ENCODE measurements around the gene ZFHX3.

The ZFHX3 gene

DNA sequence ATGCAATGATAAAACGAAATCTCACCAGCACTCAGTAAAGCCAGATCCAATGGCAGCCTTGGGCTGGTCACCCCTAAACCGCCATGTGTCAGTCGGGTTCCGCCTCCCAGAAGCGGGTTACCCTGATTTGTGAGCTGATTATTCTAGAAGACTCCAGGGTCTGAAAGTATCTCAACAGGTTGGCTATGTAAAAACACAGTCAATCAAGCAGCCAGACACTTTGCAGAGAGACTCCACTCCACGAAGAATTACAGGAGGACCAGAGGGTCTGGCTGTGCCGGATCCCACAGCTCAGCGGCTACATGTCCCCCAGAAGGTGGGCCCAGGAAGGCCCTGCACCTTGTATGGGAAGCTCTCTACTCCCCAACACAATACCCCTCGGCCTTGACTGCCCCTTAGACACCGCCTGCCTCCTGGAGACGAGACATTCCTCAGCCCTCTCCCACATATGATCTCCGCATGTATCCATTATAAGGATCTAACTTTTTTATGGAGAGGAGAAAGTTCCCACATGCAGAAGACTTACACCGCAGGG is 23.3 kb downstream of the ZFHX3 start:
- TF ChIP-seq, protein P1, sequence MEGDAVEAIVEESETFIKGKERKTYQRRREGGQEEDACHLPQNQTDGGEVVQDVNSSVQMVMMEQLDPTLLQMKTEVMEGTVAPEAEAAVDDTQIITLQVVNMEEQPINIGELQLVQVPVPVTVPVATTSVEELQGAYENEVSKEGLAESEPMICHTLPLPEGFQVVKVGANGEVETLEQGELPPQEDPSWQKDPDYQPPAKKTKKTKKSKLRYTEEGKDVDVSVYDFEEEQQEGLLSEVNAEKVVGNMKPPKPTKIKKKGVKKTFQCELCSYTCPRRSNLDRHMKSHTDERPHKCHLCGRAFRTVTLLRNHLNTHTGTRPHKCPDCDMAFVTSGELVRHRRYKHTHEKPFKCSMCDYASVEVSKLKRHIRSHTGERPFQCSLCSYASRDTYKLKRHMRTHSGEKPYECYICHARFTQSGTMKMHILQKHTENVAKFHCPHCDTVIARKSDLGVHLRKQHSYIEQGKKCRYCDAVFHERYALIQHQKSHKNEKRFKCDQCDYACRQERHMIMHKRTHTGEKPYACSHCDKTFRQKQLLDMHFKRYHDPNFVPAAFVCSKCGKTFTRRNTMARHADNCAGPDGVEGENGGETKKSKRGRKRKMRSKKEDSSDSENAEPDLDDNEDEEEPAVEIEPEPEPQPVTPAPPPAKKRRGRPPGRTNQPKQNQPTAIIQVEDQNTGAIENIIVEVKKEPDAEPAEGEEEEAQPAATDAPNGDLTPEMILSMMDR (conservative IDR thresholded peaks at IDR 0.05; ENCODE audit: low read depth, low read length) = no peak
- DNase-seq (ENCODE audit: low read depth) = no peak
- no peak overlapping the region for H3K4me3 ChIP-seq (ENCODE audit: low read length)

DNA sequence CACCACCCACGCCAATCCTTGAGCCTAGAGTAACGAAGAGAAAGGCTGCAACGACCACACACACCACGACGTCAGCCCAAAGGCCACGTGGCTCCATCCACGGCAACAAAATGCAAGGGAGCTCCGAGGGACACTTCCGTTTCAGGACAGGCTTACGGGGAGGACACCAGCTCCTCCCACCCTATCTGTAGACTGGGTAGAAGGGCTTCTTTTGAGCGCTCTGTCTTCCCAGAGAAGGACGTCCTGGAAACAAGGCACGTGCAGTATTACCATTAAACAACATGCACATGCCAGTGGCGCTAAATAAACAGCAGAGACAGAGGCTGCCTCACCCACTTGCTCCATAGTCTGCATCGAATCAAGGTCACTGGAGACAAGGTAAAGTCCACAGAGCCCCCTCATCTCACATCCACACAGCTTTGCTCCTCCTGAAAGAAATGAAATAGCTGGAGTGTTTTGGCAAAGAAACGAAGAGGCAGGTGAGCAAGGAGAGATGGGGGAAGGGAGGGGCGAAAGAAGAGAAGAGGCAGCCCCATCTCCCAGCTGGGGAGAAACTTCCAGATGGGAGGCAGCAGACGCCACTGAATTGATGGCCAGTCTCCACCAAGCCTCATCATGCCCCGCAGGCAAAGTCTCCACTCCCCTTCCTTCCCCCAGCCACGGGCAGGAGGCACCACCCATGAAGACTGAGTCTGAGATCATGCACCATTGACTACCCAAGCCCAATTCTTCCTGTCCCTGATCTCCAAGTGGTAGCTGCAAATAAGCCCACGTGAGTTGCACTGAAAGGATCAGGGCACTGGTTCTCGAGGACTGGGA is 24.0 kb downstream of the ZFHX3 start:
- H3K4me3 ChIP-seq (ENCODE audit: low read length) = no peak overlapping the region
- TF ChIP-seq, protein P1 (conservative IDR thresholded peaks at IDR 0.05; ENCODE audit: low read depth, low read length) = no peak
- no peak for DNase-seq (ENCODE audit: low read depth)

DNA sequence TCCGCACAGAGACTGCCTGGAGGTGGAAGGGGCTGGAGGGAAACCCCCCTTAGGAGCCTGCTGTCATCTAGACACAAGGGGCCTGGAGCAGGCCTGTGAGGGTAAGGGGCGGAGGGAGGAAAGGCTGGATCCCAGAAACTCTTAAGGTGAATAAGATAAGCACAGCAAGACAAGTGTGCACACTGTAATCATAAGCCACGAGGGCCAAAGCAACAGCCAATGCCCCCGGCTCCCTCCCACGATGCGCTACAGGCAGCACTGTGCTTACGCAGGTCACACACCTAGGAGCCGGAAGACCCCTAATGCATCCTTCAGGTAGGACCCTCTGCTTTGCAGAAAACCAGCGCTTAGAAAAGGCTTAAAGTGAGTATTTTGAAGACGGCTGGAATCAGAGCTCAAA is 24.6 kb downstream of the ZFHX3 start:
- no peak for DNase-seq (ENCODE audit: low read depth)
- no peak overlapping the region for H3K4me3 ChIP-seq (ENCODE audit: low read length)
- TF ChIP-seq, protein P1 (conservative IDR thresholded peaks at IDR 0.05; ENCODE audit: low read depth, low read length) = no peak

DNA sequence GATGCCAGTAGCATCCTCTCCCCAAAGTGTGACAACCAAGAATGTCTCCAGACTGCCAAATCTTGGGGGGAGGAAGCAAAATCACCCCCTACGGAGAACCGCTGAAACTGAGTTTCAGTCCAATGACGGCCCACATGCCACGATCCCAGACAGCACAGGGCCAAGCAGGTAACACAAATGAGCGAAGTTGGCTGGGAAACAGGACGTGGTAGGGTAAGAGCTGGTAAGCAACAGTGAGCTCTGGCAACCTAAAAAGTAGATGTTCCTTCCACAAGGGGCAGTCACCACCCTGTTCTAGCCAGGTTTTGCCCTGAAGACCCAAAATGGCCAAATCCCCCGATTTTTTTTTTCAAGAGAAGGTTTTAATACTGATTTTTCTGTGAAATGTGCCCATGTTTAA is 25.4 kb downstream of the ZFHX3 start:
- H3K4me3 ChIP-seq (ENCODE audit: low read length) = no peak overlapping the region
- TF ChIP-seq, protein P1 (conservative IDR thresholded peaks at IDR 0.05; ENCODE audit: low read depth, low read length) = no peak
- DNase-seq (ENCODE audit: low read depth) = no peak

DNA sequence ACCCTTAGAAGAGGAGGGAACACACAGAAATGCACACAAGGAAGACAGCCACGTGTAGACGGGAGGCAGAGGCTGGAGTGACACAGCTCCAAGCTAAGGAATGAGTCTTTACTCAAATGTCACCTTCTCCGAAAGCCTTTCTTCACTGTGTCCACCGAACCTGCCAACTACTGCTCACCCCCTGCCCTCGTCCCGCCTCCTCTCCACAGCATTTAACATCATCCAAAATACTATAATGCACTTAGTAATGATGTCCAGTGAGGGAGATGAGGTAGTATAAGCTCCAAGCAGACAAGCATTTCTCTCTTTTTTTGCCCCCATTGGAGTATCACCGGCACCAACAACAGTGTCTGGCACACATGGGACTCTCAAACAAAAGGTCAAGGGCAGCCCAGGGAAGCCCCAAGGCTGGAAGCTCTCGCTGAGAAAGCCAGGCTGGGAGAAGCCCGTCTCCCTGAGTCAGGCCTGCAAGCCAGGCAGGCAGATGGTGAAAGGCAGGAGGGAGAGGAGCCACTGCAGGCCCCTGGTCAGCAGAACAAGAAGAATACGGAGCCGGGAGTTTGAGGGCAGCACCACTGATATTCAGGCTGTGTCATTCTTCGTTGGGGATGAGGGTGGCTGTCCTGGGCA is 25.9 kb downstream of the ZFHX3 start:
- no peak for DNase-seq (ENCODE audit: low read depth)
- TF ChIP-seq, protein P1 (conservative IDR thresholded peaks at IDR 0.05; ENCODE audit: low read depth, low read length) = no peak
- H3K4me3 ChIP-seq (ENCODE audit: low read length) = no peak overlapping the region

DNA sequence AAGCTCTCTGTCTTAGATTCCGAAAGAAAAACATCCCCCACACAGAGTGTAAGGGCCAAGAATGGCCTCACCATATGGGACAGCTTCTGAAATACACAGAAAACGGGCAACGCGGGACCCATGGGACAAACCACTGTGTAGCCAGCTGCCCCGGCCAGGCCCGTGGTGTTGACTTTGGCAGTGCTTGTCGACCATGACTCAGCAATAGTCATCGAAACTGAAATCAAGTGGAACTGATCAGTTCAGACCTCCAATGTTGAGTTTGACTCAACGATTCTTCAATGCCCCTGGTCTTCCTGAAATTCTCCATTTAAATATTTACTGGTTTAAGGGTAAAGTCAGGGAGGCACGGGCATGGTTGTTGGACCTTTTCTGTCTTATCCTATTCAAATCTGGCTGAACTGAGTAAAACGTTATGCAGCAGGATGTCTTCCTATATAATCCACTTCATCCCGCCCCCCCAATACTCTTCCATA is 27.5 kb downstream of the ZFHX3 start:
- TF ChIP-seq, protein P1 (conservative IDR thresholded peaks at IDR 0.05; ENCODE audit: low read depth, low read length) = no peak
- DNase-seq (ENCODE audit: low read depth) = peak; percentile 63
- no peak overlapping the region for H3K4me3 ChIP-seq (ENCODE audit: low read length)
